NCI-H128 (cell line): ENCODE results near the gene BBOF1.
A peak's percentile ranks its signal among the peaks of the same experiment; 100 is the strongest.
"Not testable (repeated sequence)": the region's sequence is repeated elsewhere in the genome, so short reads cannot be mapped to it uniquely, and the experiment has no call there.

ENCODE experiments used
- DNase-seq: peaks from one replicate; lab custom pipeline; 2025; ENCODE audit not compliant: unreplicated experiment; lab: John Stamatoyannopoulos, UW

BBOF1 gene, protein sequence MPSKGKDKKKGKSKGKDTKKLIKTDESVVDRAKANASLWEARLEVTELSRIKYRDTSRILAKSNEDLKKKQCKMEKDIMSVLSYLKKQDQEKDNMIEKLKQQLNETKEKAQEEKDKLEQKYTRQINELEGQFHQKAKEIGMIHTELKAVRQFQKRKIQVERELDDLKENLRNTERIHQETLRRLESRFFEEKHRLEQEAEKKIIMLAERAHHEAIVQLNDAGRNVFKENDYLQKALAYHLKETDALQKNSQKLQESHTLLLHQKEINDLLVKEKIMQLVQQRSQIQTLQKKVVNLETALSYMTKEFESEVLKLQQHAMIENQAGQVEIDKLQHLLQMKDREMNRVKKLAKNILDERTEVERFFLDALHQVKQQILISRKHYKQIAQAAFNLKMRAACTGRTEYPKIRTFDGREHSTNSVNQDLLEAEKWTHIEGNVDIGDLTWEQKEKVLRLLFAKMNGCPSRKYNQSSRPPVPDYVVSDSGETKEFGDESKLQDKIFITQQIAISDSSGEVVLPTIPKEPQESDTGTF

DNA sequence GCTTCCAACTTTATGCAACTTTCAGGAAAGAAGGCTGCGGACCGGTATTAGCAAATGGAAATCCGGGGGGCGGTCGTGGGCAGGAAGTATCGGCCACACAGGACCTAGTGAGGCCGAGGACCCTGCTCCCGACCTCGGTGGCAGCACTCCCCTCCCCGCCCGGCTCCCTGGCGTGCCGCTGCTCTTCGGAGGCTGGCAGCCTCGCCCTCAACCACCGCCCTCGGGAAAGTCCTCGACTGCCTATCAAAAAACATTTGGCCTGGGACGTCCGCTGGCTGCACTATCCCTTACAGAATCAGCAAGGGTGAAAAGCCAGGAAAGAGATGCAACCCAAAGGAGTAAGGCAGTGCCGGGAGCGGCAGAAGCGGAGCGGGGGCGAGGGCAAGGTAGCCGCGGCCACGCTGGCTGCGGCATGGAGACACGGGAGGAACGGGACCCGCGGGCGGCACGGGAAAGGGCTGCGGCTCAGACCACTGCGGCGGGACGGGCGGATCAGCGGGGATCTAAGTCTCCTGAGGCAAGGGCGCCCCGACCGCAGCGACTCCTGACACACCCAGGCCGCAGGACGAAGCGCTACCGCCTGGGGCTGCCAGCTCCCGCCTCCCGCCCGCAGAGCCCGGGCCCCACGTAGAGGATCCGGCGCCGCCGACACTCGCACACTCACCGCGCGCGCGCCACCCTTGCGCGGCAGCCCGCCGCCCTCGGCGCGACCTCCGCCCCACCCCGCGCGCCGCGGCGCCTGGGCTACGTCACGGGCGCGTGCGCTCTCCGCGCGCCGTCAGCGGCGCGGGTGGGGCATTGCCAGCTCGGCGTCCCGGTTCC, at the start of gene BBOF1, which contains the start of gene ENTPD5:
TSS of gene BBOF1 (plus strand) at position 764 of the 822 bp plus-strand sequence. CDS start 130 bp downstream, outside the sequence.
TSS of gene ENTPD5 (minus strand) at position 703 of the 822 bp plus-strand sequence. CDS start 31,186 bp downstream, outside the sequence.
- DNase-seq = peak; percentile 43

DNA sequence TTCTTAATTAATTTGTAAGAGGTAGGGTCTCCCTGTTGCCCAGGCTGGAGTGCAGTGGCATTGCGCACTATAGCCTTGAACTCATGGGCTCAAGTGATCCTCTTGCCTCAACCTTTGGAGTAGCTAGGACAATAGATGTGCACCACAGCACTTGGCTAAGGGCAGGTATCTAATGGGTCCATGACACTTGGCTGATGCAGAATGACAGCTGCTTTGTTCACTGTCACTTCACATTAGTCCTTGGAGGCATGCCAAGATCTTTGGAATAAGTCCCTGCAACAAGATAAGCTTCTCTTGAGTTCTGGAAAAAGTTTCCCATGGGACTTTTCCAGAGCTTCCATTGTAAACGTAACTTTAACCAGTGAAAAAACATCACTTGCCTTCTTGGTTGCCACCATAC, 45.7 kb upstream of the BBOF1 start:
- no peak for DNase-seq

DNA sequence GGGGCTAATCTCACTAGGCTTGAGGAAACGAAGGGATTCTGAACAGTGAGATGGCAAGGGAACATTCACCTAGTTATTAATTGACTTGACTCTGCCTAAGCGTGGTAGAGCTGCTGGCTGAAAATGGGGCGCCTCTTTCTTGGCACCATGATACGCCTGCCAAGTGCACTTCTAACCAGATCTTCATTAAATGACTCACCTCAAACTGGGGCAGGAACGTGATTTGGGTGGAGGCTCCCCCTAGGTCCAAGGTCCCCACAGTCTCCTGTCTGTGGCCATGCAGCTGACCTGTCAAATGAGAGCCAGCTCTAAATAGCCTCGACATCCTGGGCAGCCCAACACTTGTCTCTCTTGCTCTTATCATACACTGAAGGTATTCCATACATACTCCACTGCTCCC, 43.0 kb upstream of the BBOF1 start:
- DNase-seq = no peak

DNA sequence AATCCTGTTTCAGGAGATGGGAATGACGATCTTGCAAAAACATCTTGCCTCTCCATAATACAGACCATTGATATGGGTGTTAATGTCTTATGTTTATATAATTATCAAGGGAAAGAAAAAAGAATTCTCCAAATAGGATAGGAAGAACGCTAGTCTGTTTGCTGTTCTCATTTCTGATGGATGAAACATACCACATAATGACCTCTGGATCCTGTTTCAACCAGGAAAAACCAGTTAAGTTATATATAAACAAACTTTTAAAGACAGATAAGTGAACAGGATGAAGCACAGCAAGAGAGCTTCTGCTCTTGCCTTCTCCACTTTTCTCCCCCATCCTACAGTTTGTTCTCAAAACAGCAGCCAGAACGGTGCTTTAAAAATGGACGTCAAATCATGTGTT, 41.3 kb upstream of the BBOF1 start:
- no peak for DNase-seq

DNA sequence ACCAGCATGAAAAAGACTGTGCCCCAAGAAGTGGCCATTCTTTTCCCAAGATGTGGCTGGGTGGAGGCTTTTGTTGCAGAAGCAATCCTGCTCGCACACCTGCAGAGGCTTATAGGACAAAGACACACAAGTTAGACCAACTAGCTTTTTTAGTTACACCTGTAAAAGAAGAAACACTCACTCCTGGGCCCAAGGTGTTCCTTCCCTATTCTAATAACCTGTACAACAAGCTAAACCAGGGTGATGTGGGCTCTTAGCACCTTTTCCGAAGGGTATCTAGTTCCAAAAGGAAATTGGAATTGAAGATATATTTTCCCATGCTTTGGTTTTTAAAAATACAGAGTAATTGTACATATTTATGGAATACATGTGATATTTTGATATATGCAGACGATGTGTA, 31.1 kb upstream of the BBOF1 start:
- DNase-seq = no peak

DNA sequence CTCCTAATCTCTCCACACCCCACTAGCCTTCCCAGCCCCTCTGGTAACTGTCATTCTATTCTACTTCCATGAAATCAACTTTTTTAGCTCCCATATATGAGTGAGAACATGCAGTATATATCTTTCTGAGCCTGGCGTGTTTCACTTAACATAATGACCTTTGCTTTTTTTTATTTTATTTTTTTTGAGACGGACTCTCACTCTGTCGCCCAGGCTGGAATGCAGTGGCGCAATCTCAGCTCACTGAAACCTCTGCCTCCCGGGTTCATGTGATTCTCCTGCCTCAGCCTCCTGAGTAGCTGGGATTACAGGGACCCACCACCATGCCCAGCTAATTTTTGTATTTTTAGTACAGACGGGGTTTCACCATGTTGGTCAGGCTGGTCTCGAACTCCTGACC, 30.5 kb upstream of the BBOF1 start:
- not testable (repeated sequence) for DNase-seq

DNA sequence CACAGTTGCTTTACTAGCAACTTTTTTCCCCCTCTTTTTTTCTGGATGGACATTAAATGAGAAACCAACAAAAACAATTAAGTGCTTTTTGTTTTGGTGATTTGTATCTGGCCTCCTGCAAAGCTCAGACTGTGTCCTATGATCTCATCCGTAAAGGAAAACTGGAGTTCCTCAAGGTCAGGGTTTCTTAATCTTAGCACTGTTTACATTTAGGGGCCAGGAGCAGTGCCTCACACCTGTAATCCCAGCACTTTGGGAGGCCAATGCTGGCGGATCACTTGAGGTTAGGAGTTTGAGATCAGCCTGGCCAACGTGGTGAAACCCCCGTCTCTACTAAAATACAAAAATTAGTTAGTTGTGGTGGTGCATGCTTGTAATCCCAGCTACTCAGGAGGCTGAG, 28.1 kb upstream of the BBOF1 start:
- DNase-seq = no peak

DNA sequence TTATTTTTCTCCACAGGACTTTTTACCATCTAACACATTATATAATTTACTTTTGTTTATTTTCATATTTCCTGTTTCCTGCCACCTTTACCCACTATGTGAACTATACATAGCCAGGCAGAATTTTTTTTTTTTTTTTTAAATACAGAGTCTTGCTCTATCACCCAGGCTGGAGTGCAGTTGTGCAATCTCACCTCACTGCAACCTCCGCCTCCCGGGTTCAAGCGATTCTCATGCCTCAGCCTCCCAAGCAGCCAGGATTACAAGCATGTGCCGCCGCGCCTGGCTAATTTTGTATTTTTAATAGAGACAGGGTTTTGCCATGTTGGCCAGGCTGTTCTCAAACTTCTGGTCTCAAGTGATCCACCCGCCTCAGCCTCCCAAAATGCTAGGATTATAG, 24.2 kb upstream of the BBOF1 start:
- DNase-seq = not testable (repeated sequence)

DNA sequence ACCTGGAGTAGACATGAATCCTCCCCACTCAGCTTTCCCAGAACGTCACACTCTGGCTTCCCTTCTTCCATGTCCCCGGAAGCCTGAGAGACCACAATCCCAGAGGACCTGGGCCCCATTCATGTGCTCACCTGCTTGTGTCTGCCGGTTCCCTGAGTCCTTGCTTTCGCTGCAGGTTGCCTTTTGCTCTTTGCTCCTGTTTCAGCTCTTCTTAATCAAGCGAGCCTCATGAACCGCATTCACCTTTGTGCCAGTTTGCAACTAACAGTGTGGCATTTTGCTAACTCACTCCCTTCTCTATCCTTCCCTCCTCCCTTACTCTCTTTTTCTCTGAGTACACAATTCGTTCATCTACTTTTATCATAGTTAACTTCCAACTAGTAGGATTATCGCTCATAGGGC, 23.2 kb upstream of the BBOF1 start:
- no peak for DNase-seq

DNA sequence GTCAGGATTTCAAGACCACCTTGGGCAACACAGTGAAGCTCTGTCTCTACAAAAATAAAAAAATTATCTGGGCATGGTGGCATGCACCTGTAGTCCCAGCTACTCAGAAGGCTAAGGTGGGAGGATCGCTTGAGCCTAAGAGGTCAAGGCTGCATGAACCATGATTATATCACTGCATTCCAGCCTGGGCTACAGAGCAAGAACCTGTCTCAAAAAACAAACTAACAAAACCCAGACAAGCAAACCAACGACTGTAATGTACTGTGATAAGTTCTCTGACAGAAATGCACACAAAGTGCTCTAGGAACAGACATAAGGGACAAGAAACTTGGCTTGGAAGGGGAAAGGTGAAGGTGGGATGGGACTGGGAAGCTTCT, 22.4 kb upstream of the BBOF1 start:
- DNase-seq = no peak

DNA sequence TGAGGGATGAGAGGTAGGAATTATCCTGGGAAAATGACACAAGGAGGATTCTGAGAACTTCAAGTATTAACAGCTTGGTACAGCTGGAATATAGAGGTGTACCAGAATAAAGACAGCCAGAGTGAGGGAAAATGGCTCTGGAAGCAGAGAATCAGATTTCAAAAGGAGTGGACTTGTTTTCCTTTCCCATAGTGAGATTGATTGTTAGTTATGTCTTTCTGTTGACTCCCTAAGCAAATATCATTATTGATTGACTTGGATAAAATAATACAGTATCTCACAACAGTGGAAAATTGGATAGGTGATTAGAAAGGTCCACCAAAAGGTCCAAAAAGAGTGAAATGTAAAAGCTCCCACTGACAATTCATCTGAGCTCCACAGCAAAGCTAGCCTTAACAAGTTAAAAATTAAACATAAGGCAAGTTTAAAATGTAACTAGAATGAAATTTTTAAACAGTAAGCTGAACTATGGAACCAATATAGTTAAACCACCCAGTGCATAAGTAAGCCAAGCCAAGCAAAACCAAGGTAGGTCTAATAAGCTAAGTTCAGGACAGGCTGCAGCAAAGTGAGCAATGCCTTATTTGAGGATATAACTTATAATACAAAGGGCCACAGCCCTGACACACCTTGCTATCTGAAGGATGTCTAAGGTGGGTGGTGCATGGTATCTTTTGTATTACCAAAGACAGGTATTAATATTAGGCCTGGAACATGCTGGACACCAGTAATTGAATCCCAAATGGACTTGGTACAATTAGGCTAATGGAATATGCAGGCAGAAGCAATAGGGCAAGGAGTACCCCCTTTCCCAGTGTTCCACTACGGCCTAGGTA, 21.8 kb upstream of the BBOF1 start:
- no peak for DNase-seq

DNA sequence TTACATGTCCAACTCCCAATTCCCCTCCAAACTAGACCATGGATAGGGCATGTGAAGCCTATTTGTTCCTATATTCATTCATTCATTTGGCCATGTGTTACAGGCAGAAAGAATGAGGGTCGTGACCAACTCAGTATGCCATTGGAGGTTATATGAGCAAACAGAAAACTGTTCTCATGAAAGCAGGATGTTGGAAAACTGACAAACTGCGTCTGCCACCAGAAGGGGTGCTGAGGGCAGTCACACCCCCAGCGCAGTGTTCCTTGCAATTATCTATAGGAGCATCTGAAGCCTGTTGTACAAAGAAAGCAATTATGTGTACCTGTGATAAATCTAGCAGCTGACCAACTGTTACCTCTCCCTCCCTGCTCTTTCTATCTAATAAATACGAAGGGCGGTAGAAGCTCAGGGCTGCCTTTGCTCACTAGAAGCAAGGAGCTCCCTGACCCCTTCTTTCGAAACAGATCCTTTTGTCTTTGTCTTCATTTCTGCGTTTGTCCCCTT, 21.2 kb upstream of the BBOF1 start:
- no peak for DNase-seq

DNA sequence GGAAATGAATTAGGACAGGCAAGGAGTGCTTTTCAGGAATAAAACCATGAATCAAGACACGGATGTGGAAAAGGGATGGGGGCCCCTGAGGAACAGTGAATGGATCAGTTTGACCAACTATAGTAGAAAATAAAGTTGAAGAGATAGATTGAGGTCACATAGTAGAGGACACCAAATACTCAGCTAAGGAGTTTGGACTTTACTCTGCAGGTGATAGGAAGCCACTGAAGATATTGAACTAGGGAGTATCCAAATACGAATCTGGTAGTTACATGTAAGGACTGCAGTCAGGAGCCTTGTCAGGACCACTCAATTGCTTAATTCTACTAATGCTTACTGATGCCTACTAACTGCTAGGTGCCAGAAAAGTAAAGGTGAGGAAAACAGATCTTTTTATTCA, 20.4 kb upstream of the BBOF1 start:
- DNase-seq = no peak

DNA sequence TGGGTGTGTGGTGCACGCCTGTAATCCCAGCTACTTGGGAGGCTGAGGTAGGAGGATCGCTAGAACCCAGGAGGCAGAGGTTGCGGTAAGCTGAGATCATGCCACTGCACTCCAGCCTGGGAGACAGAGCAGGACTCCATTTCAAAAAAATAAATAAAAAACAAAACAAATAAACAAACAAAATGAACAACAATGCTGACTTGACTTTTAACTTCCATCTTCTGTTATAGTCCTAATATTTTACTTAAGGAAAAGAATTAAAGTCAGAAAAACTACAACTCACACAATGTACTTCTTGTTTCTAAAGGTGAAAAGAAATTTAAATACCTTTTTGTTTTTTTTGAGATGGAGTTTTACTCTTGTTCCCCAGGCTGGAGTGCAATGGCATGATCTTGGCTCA, 13.5 kb upstream of the BBOF1 start:
- not testable (repeated sequence) for DNase-seq

DNA sequence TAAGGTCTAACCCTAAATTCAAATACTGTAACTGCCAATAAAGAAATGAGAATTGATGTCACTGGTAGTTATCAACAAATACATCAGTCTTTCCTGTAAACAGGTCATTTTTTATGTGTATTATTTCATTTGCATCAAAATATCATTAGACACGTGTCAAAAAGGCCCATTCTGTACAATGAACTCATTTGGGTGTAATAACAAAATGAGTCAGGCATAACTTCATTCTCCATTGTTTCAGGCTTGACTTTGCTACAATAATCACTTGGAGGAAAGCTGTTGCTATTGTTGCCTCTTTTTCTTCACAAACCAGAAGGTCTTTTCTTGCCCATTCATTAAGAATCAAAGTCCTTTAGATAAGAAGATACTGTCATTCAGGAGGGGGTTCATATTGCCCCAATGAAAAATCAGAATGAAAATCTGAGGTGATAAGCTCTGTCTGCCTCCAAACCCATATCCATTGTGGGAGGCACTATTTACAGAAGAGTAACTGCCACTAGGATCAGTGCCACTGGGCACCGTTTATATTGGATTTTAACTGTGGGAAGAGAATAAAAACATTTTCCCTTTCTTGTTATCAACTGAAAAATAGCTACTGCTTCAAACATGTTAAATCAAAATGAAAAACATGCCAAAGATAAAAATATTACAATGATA, 10.2 kb upstream of the BBOF1 start:
- no peak for DNase-seq

DNA sequence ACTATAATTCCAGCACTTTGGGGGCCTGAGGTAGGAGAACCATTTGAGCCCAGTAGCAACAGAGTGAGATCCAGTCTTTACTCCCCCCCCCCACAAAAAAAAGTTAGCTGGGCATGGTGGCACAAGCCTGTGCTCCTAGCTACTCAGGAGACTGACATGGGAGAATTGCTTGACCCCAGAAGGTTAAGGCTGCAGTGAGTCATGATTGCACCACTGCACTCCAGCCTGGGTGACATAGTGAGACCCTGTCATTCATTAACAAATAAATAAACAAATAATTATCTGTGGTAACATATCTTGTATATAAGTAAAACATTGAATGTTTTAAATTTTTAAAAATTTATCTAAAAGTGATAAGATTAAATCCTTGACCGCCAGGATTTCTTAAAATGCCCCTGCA, 4.8 kb upstream of the BBOF1 start:
- DNase-seq = no peak

DNA sequence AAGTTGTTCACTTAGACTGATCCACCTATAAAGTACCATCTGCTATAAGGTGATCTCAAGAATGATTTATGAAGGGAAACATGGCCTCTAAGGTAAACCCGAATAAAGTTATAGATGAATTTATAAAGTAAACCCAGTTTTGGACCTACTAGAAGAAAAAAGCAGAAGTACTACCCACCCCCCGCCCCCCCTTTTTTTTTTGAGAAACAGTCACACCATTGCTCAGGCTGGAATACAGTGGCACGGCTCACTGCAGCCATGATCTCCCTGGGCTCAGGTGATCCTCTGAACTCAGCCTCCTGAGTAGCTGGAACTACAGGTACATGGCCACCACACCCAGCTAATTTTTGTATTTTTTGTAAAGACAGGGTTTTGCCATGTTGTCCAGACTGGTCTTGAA, 4.0 kb upstream of the BBOF1 start:
- no peak for DNase-seq

DNA sequence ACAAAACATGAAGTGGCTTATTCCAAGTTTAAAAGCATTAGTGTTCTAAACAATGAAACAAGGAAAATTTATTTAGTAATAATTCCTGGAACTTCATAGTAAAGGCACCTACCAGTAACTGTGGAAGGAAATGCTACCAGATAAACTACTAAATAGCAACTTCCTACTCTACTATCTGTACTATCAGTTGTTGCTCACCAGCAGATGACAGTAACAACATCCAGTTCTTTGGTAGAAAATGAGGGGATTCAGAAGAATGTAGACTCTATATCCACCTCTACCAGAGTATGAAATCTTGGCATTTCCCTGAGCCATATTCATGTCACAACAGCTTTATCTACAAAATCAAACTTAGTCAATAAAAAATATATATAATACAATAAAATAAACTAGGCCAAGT, 3.2 kb upstream of the BBOF1 start:
- DNase-seq = no peak

DNA sequence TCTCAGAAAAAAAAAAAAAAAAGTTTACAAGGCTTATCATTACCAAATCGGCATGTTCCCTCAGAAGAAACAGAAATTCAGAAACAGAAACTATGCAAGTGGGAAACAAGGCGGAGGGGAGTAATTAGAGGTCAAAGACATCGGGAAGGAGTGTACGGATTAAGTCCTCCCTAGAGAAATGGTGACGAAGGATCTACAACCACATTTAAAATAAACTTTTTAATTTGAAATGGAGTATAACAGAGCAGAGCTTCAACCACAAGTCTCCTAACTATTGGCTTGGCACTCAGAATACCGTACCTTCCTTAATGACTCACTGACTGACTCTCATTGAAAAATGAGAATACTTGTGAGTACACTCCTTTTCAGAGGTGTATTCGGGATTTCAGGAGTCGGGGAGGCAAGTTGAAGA, 969 bp upstream of the BBOF1 start:
- no peak for DNase-seq

DNA sequence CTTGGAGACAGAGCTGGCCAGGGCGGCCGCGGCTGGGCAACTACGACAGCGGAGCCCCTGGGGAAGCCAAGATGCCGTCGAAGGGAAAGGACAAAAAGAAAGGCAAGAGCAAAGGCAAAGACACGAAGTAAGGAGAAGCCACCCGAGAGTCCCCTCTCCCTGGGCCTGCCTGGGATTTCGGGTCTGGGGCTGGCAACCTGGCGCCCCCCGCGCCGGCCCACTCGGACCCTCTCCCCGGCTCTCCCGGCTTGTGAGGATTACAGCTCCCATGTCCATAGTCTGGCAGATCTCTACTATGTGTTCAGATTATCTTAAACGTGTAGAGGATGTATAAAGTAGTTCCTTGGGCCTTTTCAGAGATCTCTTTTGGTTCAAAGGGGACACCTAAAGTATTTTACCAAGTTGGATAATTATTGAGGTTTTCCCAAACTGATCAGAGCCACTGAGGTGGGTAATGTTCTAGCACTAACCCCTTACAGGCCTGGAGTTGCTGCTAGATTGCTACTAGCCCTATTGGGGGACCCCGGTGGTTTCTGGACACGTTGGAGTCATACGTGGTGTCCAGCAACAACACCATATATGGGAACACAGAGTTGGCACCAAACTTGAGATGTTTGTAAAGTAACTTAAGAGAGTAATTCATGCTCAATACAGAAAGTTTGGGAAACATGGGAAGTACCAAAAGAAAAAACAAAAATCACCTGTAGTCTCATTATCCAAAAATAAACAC, 424 bp downstream of the BBOF1 start:
- DNase-seq = no peak
